Stimulated activated CD4-positive, alpha-beta T cell treated with anti-CD3 and anti-CD28 coated beads, Interleukin-1b, Interleukin-23, amount 100 ng/mL, for 1 hour (primary cell): Measurements from ENCODE around the gene GALNT7.
A peak's percentile ranks its signal among the peaks of the same experiment; 100 is the strongest.

ENCODE experiments used
- DNase-seq, 2 donors: peaks; one replicate each; pipeline ENCODE4 v3.0.0-alpha.2; 2020; ENCODE audit warnings: low read depth in 2 of 2

GALNT7 gene

GRCh38 chr4:173236301-173236700, 67.7 kb downstream of the GALNT7 start:
- DNase-seq, result no peak

- no peak for DNase-seq
These were observed 68.5 kb downstream of the GALNT7 start for GRCh38 chr4:173237152-173237551.

GRCh38 chr4:173237762-173238161, 69.2 kb downstream of the GALNT7 start:
- DNase-seq, result no peak

GRCh38 chr4:173240696-173241095, 72.1 kb downstream of the GALNT7 start:
- DNase-seq, result no peak

GRCh38 chr4:173242466-173243250, 74.0 kb downstream of the GALNT7 start:
- DNase-seq, result no peak

GRCh38 chr4:173243321-173243720, 74.7 kb downstream of the GALNT7 start:
- DNase-seq, result no peak

- DNase-seq, result no peak
These were observed 75.5 kb downstream of the GALNT7 start for GRCh38 chr4:173243917-173244658.

- no peak for DNase-seq
These were observed 77.3 kb downstream of the GALNT7 start for GRCh38 chr4:173245952-173246351.

- DNase-seq, result no peak
These were observed 78.1 kb downstream of the GALNT7 start for GRCh38 chr4:173246719-173247118.

GRCh38 chr4:173247321-173247720, 78.7 kb downstream of the GALNT7 start:
- no peak for DNase-seq

GRCh38 chr4:173248690-173249089, 80.1 kb downstream of the GALNT7 start:
- DNase-seq, result no peak

- no peak for DNase-seq
These were observed 83.7 kb downstream of the GALNT7 start for GRCh38 chr4:173252024-173252935.

GRCh38 chr4:173253561-173253960, 85.0 kb downstream of the GALNT7 start:
- no peak for DNase-seq

- no peak for DNase-seq
These were observed 86.0 kb downstream of the GALNT7 start for GRCh38 chr4:173254646-173255045.

- DNase-seq, result no peak
These were observed 88.2 kb downstream of the GALNT7 start for GRCh38 chr4:173256825-173257224.

GRCh38 chr4:173257732-173258717, 89.4 kb downstream of the GALNT7 start:
- peak in 1 of 2 donors; percentile 16 for DNase-seq

- no peak for DNase-seq
These were observed 90.3 kb downstream of the GALNT7 start for GRCh38 chr4:173258866-173259265.

- DNase-seq, result no peak
These were observed 90.7 kb downstream of the GALNT7 start for GRCh38 chr4:173259310-173259709.

- no peak for DNase-seq
These were observed 92.4 kb downstream of the GALNT7 start for GRCh38 chr4:173261052-173261451.

- DNase-seq, result no peak
These were observed 93.8 kb downstream of the GALNT7 start for GRCh38 chr4:173262375-173262774.

- no peak for DNase-seq
These were observed 95.6 kb downstream of the GALNT7 start for GRCh38 chr4:173264245-173264644.
